Measurements from ENCODE around the gene HPCAL1. TPM values are rescaled to one million over a fixed set of nuclear protein-coding genes. Genes with fewer than 3 reads are reported as not detected.
A peak's percentile ranks its signal among the peaks of the same experiment; 100 is the strongest.

The HPCAL1 gene
- polyA plus RNA-seq, 3 donors = 82.1 to 99.5 (median 98.0) TPM

DNA sequence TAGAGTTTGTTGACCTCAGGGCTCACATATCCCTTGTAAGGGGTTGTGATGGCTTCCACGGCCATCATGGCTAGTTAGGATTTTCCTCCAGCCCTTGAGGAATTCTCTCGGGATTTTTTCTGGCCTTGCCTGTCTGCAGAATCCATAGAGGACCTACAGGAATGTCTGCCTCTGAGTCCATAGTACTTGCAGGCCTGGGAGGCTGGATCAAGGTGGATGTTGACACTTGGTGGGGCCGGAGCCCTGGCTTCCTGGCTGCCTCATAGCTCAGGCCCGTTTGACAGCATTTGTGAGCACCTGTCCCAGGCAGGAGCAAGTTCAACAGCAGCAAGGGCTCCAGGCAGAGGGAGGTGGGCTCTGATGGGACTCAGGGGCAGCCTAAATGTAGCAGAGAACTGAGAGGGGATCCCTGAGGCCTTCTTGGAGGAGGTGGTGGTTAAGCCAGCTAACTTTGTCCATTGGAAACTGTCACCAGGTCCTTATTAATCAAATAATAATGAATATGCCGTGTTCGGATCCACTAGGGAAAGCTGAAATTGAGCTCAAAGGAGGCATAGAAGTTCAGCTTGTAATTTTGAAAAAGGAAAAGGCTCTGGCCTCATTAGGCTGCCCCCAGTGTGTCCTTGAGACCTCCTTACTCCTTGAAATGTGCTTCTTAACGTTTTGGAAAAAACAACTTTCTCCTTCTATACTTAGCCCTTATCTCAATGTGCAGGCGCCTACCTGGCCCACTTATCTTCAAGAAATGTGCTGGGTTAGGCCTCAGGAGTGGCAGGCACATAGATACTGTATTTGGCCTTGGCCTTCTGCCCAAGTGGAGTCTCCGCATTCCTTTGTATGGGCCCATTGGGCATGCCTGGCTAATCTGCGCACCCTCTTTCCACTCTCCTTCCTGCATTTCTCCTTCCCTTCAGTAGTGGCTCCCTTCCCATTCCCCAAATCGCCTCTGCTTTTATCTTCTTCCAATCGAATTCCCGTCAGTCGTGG, 66.9 kb downstream of the HPCAL1 start:
- Mint-ChIP-seq H3K27me3 (ENCODE audit: low read depth in 3 of 3) (no peaks in the 10 kb centered on the region), H3K36me3 (peaks cover 26 to 35% of the 10 kb centered on the region in 2 donors), H3K27ac (peak overlapping the region in 3 of 7 donors; percentile 26 to 74 (median 53)), H3K9me3 (no peaks in the 10 kb centered on the region), H3K4me1 (peaks cover 5% of the 10 kb centered on the region), H3K4me3 (peak overlapping the region in 1 of 2 donors; percentile 9)
- no peak overlapping the region for H3K4me2 ChIP-seq (replicated peaks; ENCODE audit: extremely low read depth, low read length, poor library complexity, severe bottlenecking)
- H3K36me3 ChIP-seq (replicated peaks in 1 of 2; ENCODE audit: control insufficient read depth in 1 of 2, insufficient read depth in 2 of 2, low read length in 2 of 2) = peaks cover 9 to 34% of the 10 kb centered on the region in 2 donors
- H3K27ac ChIP-seq (ENCODE audit: low read depth in 1 of 2, low read length in 2 of 2) = no peak overlapping the region
- H2AFZ ChIP-seq (ENCODE audit: insufficient read depth, low read depth, low read length, poor library complexity, severe bottlenecking) = no peak overlapping the region
- TF ChIP-seq, protein P1, sequence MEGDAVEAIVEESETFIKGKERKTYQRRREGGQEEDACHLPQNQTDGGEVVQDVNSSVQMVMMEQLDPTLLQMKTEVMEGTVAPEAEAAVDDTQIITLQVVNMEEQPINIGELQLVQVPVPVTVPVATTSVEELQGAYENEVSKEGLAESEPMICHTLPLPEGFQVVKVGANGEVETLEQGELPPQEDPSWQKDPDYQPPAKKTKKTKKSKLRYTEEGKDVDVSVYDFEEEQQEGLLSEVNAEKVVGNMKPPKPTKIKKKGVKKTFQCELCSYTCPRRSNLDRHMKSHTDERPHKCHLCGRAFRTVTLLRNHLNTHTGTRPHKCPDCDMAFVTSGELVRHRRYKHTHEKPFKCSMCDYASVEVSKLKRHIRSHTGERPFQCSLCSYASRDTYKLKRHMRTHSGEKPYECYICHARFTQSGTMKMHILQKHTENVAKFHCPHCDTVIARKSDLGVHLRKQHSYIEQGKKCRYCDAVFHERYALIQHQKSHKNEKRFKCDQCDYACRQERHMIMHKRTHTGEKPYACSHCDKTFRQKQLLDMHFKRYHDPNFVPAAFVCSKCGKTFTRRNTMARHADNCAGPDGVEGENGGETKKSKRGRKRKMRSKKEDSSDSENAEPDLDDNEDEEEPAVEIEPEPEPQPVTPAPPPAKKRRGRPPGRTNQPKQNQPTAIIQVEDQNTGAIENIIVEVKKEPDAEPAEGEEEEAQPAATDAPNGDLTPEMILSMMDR (IDR thresholded peaks at IDR 0.05) = no peak
- no peak overlapping the region for H3K4me3 ChIP-seq (replicated peaks in 1 of 3; ENCODE audit: low read depth in 2 of 3, low read length in 3 of 3)
- no peaks in the 10 kb centered on the region for H3K9me3 ChIP-seq (replicated peaks in 1 of 2; ENCODE audit: control insufficient read depth in 1 of 2, insufficient read depth in 1 of 2, low read length in 2 of 2)
- no peaks in the 10 kb centered on the region for H3K4me1 ChIP-seq (ENCODE audit: control insufficient read depth in 1 of 2, insufficient read depth in 2 of 2, low read length in 2 of 2)
- no peak overlapping the region for H3K9ac ChIP-seq (ENCODE audit: insufficient read depth, low read length, poor library complexity, severe bottlenecking)
- DNase-seq = no peak
- 98% methylated on average over 10 of the region's 14 CpGs for WGBS (ENCODE audit: insufficient coverage)
- H4K20me1 ChIP-seq (ENCODE audit: insufficient read depth, low read length) = peaks cover 100% of the 10 kb centered on the region
- H3K79me2 ChIP-seq (ENCODE audit: insufficient read depth, low read length) = peaks cover 92% of the 10 kb centered on the region
- intact Hi-C loops (cut with micrococcal nuclease) = no loop called here
- no peaks in the 10 kb centered on the region for H3K27me3 ChIP-seq (ENCODE audit: control insufficient read depth in 2 of 2, insufficient read depth in 2 of 2, low read length in 2 of 2)

DNA sequence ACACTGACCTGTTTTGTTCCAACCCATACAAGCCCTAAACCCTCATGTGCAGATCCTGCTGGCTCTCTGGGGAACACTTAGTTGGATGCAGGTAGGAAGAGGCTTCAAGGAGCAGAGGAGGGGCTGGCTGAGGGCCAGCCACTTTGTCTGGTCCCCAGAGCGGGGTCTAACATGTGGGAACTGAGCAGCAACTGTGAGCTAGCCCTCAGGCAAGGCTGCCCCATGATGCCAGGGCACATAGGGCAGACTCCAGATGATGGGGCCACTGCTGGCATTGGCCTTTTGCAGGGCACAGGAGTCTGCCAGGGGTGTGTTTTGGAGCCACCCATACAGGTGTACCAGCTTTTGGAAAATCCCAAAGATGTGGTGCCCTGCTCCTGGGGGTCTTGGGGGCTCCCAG, 67.7 kb downstream of the HPCAL1 start:
- peaks cover 5% of the 10 kb centered on the region in 2 donors for H3K4me1 ChIP-seq (ENCODE audit: control insufficient read depth in 1 of 2, insufficient read depth in 2 of 2, low read length in 2 of 2)
- peaks cover 6 to 27% of the 10 kb centered on the region in 2 donors for H3K36me3 ChIP-seq (replicated peaks in 1 of 2; ENCODE audit: control insufficient read depth in 1 of 2, insufficient read depth in 2 of 2, low read length in 2 of 2)
- TF ChIP-seq, protein P1 (IDR thresholded peaks at IDR 0.05) = no peak
- Mint-ChIP-seq H3K9me3 (no peaks in the 10 kb centered on the region), H3K36me3 (peaks cover 26 to 40% of the 10 kb centered on the region in 2 donors), H3K4me3 (peak overlapping the region in 1 of 2 donors; percentile 9), H3K27ac (peak overlapping the region in 2 of 7 donors; percentile 10 to 68), H3K4me1 (peaks cover 12% of the 10 kb centered on the region), H3K27me3 (ENCODE audit: low read depth in 3 of 3) (no peaks in the 10 kb centered on the region)
- no peak overlapping the region for H3K27ac ChIP-seq (ENCODE audit: low read depth in 1 of 2, low read length in 2 of 2)
- peaks cover 100% of the 10 kb centered on the region for H4K20me1 ChIP-seq (ENCODE audit: insufficient read depth, low read length)
- H3K9me3 ChIP-seq (replicated peaks in 1 of 2; ENCODE audit: control insufficient read depth in 1 of 2, insufficient read depth in 1 of 2, low read length in 2 of 2) = no peaks in the 10 kb centered on the region
- intact Hi-C loops (cut with micrococcal nuclease) = no loop called here
- WGBS (ENCODE audit: insufficient coverage) = 90% methylated on average over 1 of the region's 1 CpG
- no peak overlapping the region for H2AFZ ChIP-seq (ENCODE audit: insufficient read depth, low read depth, low read length, poor library complexity, severe bottlenecking)
- H3K4me3 ChIP-seq (replicated peaks in 1 of 3; ENCODE audit: low read depth in 2 of 3, low read length in 3 of 3) = no peak overlapping the region
- no peak overlapping the region for H3K9ac ChIP-seq (ENCODE audit: insufficient read depth, low read length, poor library complexity, severe bottlenecking)
- H3K4me2 ChIP-seq (replicated peaks; ENCODE audit: extremely low read depth, low read length, poor library complexity, severe bottlenecking) = no peak overlapping the region
- H3K27me3 ChIP-seq (ENCODE audit: control insufficient read depth in 2 of 2, insufficient read depth in 2 of 2, low read length in 2 of 2) = no peaks in the 10 kb centered on the region
- peaks cover 92% of the 10 kb centered on the region for H3K79me2 ChIP-seq (ENCODE audit: insufficient read depth, low read length)
- no peak for DNase-seq
